Loucy (cell line): ENCODE measurements around the gene DNAH8.
A peak's percentile ranks its signal among the peaks of the same experiment; 100 is the strongest.

Experiments
- H2AFZ ChIP-seq: fragments of 200-600 bp; sonication (generic); 2 replicates; pipeline ENCODE4 v1.6.0; 2016; ENCODE audit warnings: antibody characterized with exemption, mild to moderate bottlenecking, low read length, moderate library complexity
- H3F3A ChIP-seq: fragments of 200-600 bp; 2 replicates; pipeline ENCODE4 v1.6.0; 2016; ENCODE audit warnings: antibody characterized with exemption, low read depth, mild to moderate bottlenecking
- H3K27me3 ChIP-seq: fragments of 200-600 bp; sonication (generic); 2 replicates; pipeline ENCODE4 v1.6.1; 2014; ENCODE audit warnings: low read length, mild to moderate bottlenecking; ENCODE audit not compliant: insufficient read depth, poor library complexity, severe bottlenecking
- H3K36me3 ChIP-seq: fragments of 200-600 bp; sonication (generic); 2 replicates; pipeline ENCODE4 v1.6.1; 2016; ENCODE audit warnings: low read length; ENCODE audit not compliant: insufficient read depth
- H3K4me1 ChIP-seq: fragments of 200-600 bp; sonication (generic); 2 replicates; pipeline ENCODE4 v1.5.1; 2014; ENCODE audit warnings: low read length, mild to moderate bottlenecking; ENCODE audit not compliant: insufficient read depth, poor library complexity, severe bottlenecking
- H3K4me2 ChIP-seq: fragments of 200-600 bp; sonication (generic); 2 replicates; pipeline ENCODE4 v1.6.0; 2014; ENCODE audit warnings: antibody characterized with exemption, low read length, low read depth, mild to moderate bottlenecking; ENCODE audit not compliant: poor library complexity, severe bottlenecking
- H3K4me3 ChIP-seq: fragments of 200-600 bp; sonication (generic); 2 replicates; pipeline ENCODE4 v1.5.1; 2014; ENCODE audit warnings: low read length, mild to moderate bottlenecking, mixed read lengths; ENCODE audit not compliant: poor library complexity, severe bottlenecking
- H3K79me2 ChIP-seq: fragments of 200-600 bp; sonication (generic); 2 replicates; pipeline ENCODE4 v1.6.1; 2014; ENCODE audit warnings: low read length; ENCODE audit not compliant: insufficient read depth
- H3K9ac ChIP-seq: fragments of 200-600 bp; sonication (generic); 2 replicates; pipeline ENCODE4 v1.6.0; 2014; ENCODE audit warnings: mild to moderate bottlenecking, low read depth, low read length, moderate library complexity; ENCODE audit not compliant: poor library complexity, severe bottlenecking
- H3K9me2 ChIP-seq: fragments of 200-600 bp; sonication (generic); replicated peaks from 2 replicates; pipeline ENCODE4 v1.6.1; 2016; ENCODE audit warnings: low read depth, low read length, mixed read lengths
- H3K9me3 ChIP-seq: fragments of 200-600 bp; sonication (generic); 2 replicates; pipeline ENCODE4 v1.6.1; 2014; ENCODE audit warnings: mild to moderate bottlenecking, antibody characterized with exemption, low read length, low read depth; ENCODE audit not compliant: insufficient read depth
- H4K20me1 ChIP-seq: fragments of 200-600 bp; sonication (generic); 2 replicates; pipeline ENCODE4 v1.6.0; 2014; ENCODE audit warnings: antibody characterized with exemption, low read length, mild to moderate bottlenecking; ENCODE audit not compliant: insufficient read depth, poor library complexity, severe bottlenecking
- EZH2phosphoT487 ChIP-seq: fragments of 200-600 bp; IDR thresholded peaks from 2 replicates; pipeline ENCODE4 v1.6.1; 2018; ENCODE audit warnings: antibody characterized with exemption, mild to moderate bottlenecking, moderate library complexity, borderline replicate concordance
- TF ChIP-seq, protein P1 (sequence below): fragments of 200-600 bp; sonication (generic); conservative IDR thresholded peaks from 2 replicates; pipeline ENCODE4 v1.5.1; 2014; ENCODE audit warnings: mild to moderate bottlenecking, antibody characterized with exemption, low read length

The DNAH8 gene

DNA sequence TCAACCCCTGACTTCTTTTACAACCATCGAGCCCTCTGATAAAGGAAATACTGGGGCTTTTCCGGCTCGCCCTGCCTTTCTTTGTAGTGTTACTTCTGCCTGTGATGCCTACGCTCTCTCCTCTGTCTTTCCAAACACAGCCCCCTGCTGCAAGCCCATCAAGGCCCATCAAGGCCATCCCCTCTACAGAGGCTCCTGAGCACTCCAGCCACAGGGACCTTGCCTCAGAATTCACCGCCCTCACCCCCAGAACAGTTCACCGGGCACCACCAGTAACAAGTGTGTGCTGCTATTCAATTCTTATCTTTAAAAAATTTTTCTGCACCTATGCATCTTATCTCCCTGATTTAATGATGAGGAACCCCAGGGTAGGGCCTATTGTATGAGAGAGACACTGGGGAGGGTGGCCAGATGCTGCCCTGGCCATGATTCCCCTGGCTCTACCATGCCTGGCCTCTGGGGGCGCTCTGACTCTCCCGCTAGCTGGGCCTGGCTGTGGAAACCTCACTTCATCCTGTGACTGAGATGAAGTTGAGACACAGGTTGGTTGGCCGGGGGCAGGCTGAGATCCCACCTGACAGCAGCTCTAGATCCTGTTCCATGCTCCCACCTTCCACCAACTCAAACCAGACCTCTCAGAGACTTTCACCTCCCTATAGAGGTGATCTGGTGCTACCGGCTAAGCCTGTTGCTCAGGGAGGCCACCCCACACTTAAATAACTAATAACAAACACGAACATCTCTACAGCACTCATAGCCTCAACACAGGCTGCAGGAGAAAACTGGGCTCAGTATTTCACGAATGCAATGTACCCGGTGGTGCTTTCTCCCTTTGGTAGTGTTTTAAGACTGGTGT, 314.3 kb downstream of the DNAH8 start:
- H3K9me3 ChIP-seq: no peaks in the 10 kb centered on the region
- no peaks in the 10 kb centered on the region for H4K20me1 ChIP-seq
- no peak overlapping the region for H3K9ac ChIP-seq
- no peaks in the 10 kb centered on the region for H3K36me3 ChIP-seq
- no peaks in the 10 kb centered on the region for H3K27me3 ChIP-seq
- no peak overlapping the region for H2AFZ ChIP-seq
- TF ChIP-seq EZH2phosphoT487: no peak
- TF ChIP-seq, protein P1, sequence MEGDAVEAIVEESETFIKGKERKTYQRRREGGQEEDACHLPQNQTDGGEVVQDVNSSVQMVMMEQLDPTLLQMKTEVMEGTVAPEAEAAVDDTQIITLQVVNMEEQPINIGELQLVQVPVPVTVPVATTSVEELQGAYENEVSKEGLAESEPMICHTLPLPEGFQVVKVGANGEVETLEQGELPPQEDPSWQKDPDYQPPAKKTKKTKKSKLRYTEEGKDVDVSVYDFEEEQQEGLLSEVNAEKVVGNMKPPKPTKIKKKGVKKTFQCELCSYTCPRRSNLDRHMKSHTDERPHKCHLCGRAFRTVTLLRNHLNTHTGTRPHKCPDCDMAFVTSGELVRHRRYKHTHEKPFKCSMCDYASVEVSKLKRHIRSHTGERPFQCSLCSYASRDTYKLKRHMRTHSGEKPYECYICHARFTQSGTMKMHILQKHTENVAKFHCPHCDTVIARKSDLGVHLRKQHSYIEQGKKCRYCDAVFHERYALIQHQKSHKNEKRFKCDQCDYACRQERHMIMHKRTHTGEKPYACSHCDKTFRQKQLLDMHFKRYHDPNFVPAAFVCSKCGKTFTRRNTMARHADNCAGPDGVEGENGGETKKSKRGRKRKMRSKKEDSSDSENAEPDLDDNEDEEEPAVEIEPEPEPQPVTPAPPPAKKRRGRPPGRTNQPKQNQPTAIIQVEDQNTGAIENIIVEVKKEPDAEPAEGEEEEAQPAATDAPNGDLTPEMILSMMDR: peak; percentile 93
- H3K4me3 ChIP-seq: no peak overlapping the region
- H3K79me2 ChIP-seq: no peaks in the 10 kb centered on the region
- no peak overlapping the region for H3K4me2 ChIP-seq
- no peaks in the 10 kb centered on the region for H3K9me2 ChIP-seq
- H3F3A ChIP-seq: no peaks in the 10 kb centered on the region
- H3K4me1 ChIP-seq: peaks cover 7% of the 10 kb centered on the region

DNA sequence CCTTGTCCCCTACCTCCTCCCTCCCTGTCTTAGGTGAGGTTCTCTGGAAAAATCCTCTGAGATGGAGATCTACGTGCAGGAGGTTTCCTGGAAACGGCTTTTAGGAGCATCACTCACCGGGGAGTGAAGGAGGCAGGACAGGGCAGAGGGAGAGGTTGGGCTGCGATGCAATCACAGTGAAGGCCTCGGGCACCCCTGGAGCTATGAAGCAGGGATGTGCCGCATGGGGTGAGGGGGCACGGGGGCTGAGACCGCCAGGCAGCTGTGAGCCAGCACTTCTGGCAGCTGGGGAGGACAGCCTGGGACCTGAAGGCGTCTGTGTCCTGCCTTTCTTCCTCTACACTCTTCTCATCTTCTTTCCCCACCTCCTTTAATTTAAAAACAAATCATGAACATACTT, 320.6 kb downstream of the DNAH8 start:
- TF ChIP-seq, protein P1: no peak
- TF ChIP-seq EZH2phosphoT487: no peak
- Histone ChIP-seq H3F3A (no peaks in the 10 kb centered on the region), H3K9me2 (no peaks in the 10 kb centered on the region), H3K79me2 (no peaks in the 10 kb centered on the region), H2AFZ (no peak overlapping the region), H4K20me1 (no peaks in the 10 kb centered on the region), H3K9me3 (no peaks in the 10 kb centered on the region), H3K4me1 (no peaks in the 10 kb centered on the region), H3K27me3 (no peaks in the 10 kb centered on the region), H3K36me3 (no peaks in the 10 kb centered on the region), H3K9ac (no peak overlapping the region), H3K4me2 (no peak overlapping the region), H3K4me3 (no peak overlapping the region)

DNA sequence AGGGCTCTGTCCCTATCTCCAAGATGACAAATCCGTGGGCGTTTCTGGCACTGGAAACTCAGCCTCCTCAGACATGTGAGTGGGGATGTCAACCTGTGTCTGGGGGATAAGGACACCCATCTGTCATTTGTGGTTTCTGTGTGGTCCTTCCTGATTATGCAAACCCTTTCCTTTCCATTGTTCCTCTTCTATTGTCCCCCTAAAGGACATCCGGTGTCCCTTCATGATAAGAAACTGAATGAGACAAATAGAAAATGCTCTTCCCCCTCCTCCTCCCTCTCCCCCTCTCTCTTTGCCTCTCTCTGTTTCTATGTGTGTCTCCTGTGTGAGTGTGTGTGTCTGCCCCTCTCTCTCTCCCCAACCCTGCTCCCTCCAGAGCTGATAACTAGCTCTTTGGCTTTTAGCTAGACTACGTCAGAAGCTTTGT, 322.0 kb downstream of the DNAH8 start:
- Histone ChIP-seq H3K9me2 (no peaks in the 10 kb centered on the region), H4K20me1 (no peaks in the 10 kb centered on the region), H3K4me3 (no peak overlapping the region), H2AFZ (no peak overlapping the region), H3K27me3 (no peaks in the 10 kb centered on the region), H3K9ac (no peak overlapping the region), H3K36me3 (no peaks in the 10 kb centered on the region), H3F3A (no peaks in the 10 kb centered on the region), H3K79me2 (no peaks in the 10 kb centered on the region), H3K4me1 (no peaks in the 10 kb centered on the region), H3K9me3 (no peaks in the 10 kb centered on the region), H3K4me2 (no peak overlapping the region)
- TF ChIP-seq EZH2phosphoT487: no peak
- TF ChIP-seq, protein P1: no peak
